Breast epithelium (tissue), 4 donors: ENCODE measurements around the gene OTUD7B. TPM values are rescaled to one million over a fixed set of nuclear protein-coding genes. Genes with fewer than 3 reads are reported as not detected.

Experiments used
- DNase-seq, 2 donors: peaks; one replicate each; pipeline ENCODE4 v3.0.0-alpha.2; 2019; ENCODE audit warnings: low spot score in 2 of 2
- H3K27ac ChIP-seq, 2 donors: fragments of 200-600 bp; sonication (generic) in 1 of 2; one replicate each; pipeline ENCODE4 v1.5.1; 2016 to 2019; ENCODE audit warnings: mild to moderate bottlenecking in 1 of 2
- H3K27me3 ChIP-seq, 2 donors: fragments of 200-600 bp; sonication (generic) in 1 of 2; one replicate each; pipeline versions ENCODE4 v1.5.1 to v1.6.0; 2017 to 2019; ENCODE audit warnings: control low read depth in 1 of 2, mild to moderate bottlenecking in 1 of 2
- H3K36me3 ChIP-seq: fragments of 200-600 bp; one replicate; pipeline ENCODE4 v1.5.1; 2019
- H3K4me1 ChIP-seq, 2 donors: fragments of 200-600 bp; sonication (generic); one replicate each; pipeline ENCODE4 v1.5.1; 2016 to 2019; ENCODE audit warnings: control low read depth in 1 of 2
- H3K4me3 ChIP-seq, 3 donors: fragments of 200-600 bp; sonication (generic); 1 replicate in 2 of 3; 2 replicates in 1 of 3; pipeline ENCODE4 v1.5.1; 2016 to 2019; ENCODE audit warnings: mild to moderate bottlenecking in 3 of 3, moderate library complexity in 2 of 3
- H3K9me3 ChIP-seq, 2 donors: fragments of 200-600 bp; sonication (generic) in 1 of 2; one replicate each; pipeline ENCODE4 v1.5.1; 2016 to 2019; ENCODE audit warnings: control low read depth in 1 of 2
- POLR2A ChIP-seq: fragments of 450-650 bp; IDR thresholded peaks from one replicate; pipeline ENCODE4 v1.6.1; 2016; ENCODE audit warnings: antibody characterized with exemption, mild to moderate bottlenecking, moderate library complexity
- POLR2AphosphoS5 ChIP-seq, 3 donors: sonication (generic); formaldehyde crosslinking; IDR thresholded peaks; one replicate each; pipeline ENCODE4 v1.6.1; 2017; ENCODE audit warnings: antibody characterized with exemption in 3 of 3
- intact Hi-C: fragments of 100-400 bp; cut with DNase I; formaldehyde crosslinking; loops from one replicate; pipeline ENCODE4 v1.15.1; 2023; ENCODE audit warnings: low total_unique reads
- total RNA-seq, 3 donors: library from RNA; depleted of rRNA; stranded (reverse); fragments of >200 nt; gene quantifications; one replicate each; pipeline ENCODE4 v1.1.0, GENCODE V29; 2016
- TF ChIP-seq, protein P1 (sequence below), 3 donors: fragments of 450-650 bp; IDR thresholded peaks; one replicate each; pipeline ENCODE4 v1.5.1; 2016 to 2017; ENCODE audit warnings: antibody characterized with exemption in 3 of 3, mild to moderate bottlenecking in 3 of 3, moderate library complexity in 3 of 3

Gene OTUD7B
- total RNA-seq, 3 donors from 2014 or later = 22.0 to 32.8 (median 28.1) TPM

DNA sequence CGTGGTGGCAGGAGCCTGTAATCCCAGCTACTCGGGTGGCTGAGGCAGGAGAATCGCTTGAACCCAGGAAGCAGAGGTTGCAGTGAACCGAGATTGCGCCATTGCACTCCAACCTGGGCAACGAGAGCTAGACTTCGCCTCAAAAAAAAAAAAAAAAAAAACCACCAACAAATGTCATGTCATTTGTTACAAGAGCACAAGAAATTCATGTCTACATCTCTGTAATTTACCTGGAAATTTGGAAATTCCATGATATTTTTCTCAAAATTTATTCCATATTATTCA is 40.5 kb upstream of the OTUD7B start:
- no peak overlapping the region for H3K4me3 ChIP-seq
- no peaks in the 10 kb centered on the region for H3K27me3 ChIP-seq
- DNase-seq = no peak
- H3K9me3 ChIP-seq = no peaks in the 10 kb centered on the region
- no peaks in the 10 kb centered on the region for H3K36me3 ChIP-seq
- TF ChIP-seq, protein P1, sequence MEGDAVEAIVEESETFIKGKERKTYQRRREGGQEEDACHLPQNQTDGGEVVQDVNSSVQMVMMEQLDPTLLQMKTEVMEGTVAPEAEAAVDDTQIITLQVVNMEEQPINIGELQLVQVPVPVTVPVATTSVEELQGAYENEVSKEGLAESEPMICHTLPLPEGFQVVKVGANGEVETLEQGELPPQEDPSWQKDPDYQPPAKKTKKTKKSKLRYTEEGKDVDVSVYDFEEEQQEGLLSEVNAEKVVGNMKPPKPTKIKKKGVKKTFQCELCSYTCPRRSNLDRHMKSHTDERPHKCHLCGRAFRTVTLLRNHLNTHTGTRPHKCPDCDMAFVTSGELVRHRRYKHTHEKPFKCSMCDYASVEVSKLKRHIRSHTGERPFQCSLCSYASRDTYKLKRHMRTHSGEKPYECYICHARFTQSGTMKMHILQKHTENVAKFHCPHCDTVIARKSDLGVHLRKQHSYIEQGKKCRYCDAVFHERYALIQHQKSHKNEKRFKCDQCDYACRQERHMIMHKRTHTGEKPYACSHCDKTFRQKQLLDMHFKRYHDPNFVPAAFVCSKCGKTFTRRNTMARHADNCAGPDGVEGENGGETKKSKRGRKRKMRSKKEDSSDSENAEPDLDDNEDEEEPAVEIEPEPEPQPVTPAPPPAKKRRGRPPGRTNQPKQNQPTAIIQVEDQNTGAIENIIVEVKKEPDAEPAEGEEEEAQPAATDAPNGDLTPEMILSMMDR (IDR thresholded peaks at IDR 0.05) = no peak
- TF ChIP-seq POLR2A = no peak
- no peak for TF ChIP-seq POLR2AphosphoS5 (IDR thresholded peaks at IDR 0.05)
- intact Hi-C loops = no loop called here
- H3K27ac ChIP-seq = no peak overlapping the region
- H3K4me1 ChIP-seq = no peaks in the 10 kb centered on the region

DNA sequence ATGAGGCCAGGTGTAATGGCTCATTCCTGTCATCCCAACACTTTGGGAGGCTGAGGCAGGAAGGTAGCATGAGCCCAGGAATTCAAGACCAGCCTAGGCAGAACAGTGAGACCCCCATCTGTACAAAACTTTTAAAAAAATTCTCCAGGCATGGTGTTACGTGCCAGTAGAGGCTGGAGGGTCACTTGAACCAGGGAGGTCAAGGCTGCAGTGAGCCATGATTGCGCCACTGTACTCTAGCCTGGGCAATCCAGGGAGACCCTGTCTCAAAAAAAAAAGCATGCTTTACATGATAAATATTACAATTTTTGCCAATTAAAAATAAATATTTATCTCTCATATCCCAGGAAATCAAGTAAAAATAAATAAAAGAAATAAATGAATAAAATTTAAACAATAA is 39.4 kb upstream of the OTUD7B start:
- no peak for DNase-seq
- Histone ChIP-seq H3K9me3 (no peaks in the 10 kb centered on the region), H3K4me1 (no peaks in the 10 kb centered on the region), H3K36me3 (no peaks in the 10 kb centered on the region), H3K27ac (no peak overlapping the region), H3K4me3 (no peak overlapping the region), H3K27me3 (no peaks in the 10 kb centered on the region)
- intact Hi-C loops = no loop called here
- TF ChIP-seq, protein P1 (IDR thresholded peaks at IDR 0.05) = no peak
- TF ChIP-seq POLR2AphosphoS5 (IDR thresholded peaks at IDR 0.05) = no peak
- TF ChIP-seq POLR2A = no peak

DNA sequence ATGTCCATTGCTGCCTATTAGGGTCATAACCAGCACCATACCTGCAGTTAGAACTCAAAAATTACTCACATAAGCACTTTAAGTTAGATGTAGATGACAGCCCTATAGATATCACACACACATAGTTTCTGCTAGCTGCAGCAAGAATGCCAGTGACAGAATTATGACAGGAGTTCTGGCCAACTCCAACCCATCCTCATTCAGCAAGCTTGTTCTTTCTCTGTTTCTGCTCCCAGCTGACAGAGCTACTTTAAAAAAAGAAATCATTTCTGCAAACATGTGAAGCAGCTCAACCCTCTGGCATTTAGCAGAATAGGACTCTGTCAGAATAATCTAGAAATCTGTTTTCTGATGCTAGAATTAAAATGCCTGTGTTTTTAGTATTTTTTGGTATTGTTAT is 23.8 kb upstream of the OTUD7B start:
- no peak for DNase-seq
- Histone ChIP-seq H3K4me1 (no peaks in the 10 kb centered on the region), H3K27ac (no peak overlapping the region), H3K4me3 (no peak overlapping the region), H3K36me3 (no peaks in the 10 kb centered on the region), H3K27me3 (no peaks in the 10 kb centered on the region), H3K9me3 (no peaks in the 10 kb centered on the region)
- TF ChIP-seq, protein P1 (IDR thresholded peaks at IDR 0.05) = no peak
- no peak for TF ChIP-seq POLR2AphosphoS5 (IDR thresholded peaks at IDR 0.05)
- intact Hi-C loops = no loop called here

DNA sequence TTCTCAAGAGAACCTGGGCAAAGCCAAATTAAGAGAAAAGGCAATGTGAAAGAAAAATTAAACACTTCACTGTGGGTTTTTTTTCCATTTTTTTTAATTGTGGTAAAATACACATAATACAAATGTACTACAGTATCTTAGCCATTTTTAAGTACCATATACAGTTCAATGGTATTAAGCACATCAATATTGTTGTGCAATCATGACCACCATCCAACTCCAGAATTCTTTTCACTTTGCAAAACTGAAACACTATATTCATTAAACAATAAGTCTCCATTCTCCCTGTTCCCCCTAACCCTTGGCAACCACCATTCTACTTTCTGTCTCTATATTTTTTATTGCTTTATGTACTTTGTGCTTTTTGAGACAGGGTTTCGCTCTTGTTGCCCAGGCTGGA is 17.8 kb upstream of the OTUD7B start:
- Histone ChIP-seq H3K4me3 (no peak overlapping the region), H3K27ac (no peak overlapping the region), H3K27me3 (no peaks in the 10 kb centered on the region), H3K36me3 (no peaks in the 10 kb centered on the region), H3K9me3 (no peaks in the 10 kb centered on the region), H3K4me1 (no peaks in the 10 kb centered on the region)
- DNase-seq = no peak
- intact Hi-C loops = no loop called here
- TF ChIP-seq POLR2A (no peak), POLR2AphosphoS5 (IDR thresholded peaks at IDR 0.05) (no peak)
- TF ChIP-seq, protein P1 (IDR thresholded peaks at IDR 0.05) = no peak

DNA sequence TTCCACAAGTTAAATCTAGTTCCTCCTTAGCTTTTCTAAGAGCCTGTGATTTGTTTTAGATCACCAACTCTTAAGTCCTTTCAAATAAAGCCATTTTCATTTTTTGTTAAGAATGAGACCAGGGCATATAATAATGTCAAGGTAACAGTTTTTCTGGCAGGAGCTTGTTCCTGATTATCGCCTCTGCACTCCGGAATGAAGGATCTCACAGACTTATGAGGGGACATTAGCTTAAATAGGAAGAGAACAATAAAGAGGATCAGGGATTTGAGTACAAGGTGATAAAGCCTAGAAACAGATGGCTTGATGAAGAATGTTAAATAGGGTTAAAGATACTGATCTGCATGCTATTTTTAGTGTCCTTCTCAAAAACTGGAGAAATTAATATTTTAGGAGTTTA is 13.6 kb upstream of the OTUD7B start:
- no peak overlapping the region for H3K27ac ChIP-seq
- H3K9me3 ChIP-seq = no peaks in the 10 kb centered on the region
- H3K36me3 ChIP-seq = no peaks in the 10 kb centered on the region
- H3K4me1 ChIP-seq = no peaks in the 10 kb centered on the region
- intact Hi-C loops = no loop called here
- DNase-seq = no peak
- TF ChIP-seq, protein P1 (IDR thresholded peaks at IDR 0.05) = no peak
- no peak for TF ChIP-seq POLR2A
- no peak for TF ChIP-seq POLR2AphosphoS5 (IDR thresholded peaks at IDR 0.05)
- no peaks in the 10 kb centered on the region for H3K27me3 ChIP-seq
- no peak overlapping the region for H3K4me3 ChIP-seq
